Stimulated activated effector memory CD8-positive, alpha-beta T cell treated with anti-CD3 and anti-CD28 coated beads, Interleukin-12 subunit alpha, Interleukin-12 subunit beta, amount 100 ng/mL, for 72 hours (primary cell): Measurements from ENCODE around the gene NPY4R.
A peak's percentile ranks its signal among the peaks of the same experiment; 100 is the strongest.
"Not testable (repeated sequence)": the region's sequence is repeated elsewhere in the genome, so short reads cannot be mapped to it uniquely, and the experiment has no call there.

Experiments used
- ATAC-seq: fragments of 150-1000 bp; cut with Tn5 transposase; 2 replicates; pipeline ENCODE4 v1.10.0; 2021
- DNase-seq, 2 donors: peaks; one replicate each; pipeline ENCODE4 v3.0.0; 2021 to 2022; ENCODE audit warnings: low spot score in 2 of 2
- H3K27ac Mint-ChIP-seq: one replicate; pipeline ENCODE4 v1.8.0; 2022; ENCODE audit warnings: mild to moderate bottlenecking, mixed read lengths
- H3K36me3 Mint-ChIP-seq: one replicate; pipeline ENCODE4 v1.8.0; 2022; ENCODE audit warnings: mild to moderate bottlenecking, mixed read lengths
- H3K4me1 Mint-ChIP-seq: one replicate; pipeline ENCODE4 v1.8.0; 2022; ENCODE audit warnings: mixed read lengths
- H3K4me3 Mint-ChIP-seq: one replicate; pipeline ENCODE4 v1.8.0; 2022; ENCODE audit warnings: mild to moderate bottlenecking, mixed read lengths
- H3K9me3 Mint-ChIP-seq: one replicate; pipeline ENCODE4 v1.8.0; 2022; ENCODE audit warnings: mixed read lengths

NPY4R gene

DNA sequence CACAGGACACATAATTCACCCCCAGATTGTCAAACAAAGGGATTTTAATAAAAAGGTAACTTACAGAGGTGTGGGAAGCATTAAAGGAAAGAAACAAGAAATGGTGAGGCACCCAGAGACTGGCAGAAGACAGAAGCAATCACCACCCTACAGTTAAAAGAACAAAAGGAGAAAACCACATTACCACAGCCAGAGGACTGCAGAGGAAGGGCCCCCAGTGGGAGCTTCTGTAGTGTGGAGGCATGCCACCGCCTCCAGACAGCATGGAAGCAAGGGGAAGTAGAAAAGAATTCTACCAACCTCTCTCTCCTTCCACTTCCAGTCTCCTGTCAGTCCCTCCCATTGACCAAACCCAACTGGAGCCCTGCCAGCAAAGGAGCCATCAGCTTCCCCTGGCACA is 4.4 kb upstream of the NPY4R start:
- not testable (repeated sequence) for ATAC-seq

DNA sequence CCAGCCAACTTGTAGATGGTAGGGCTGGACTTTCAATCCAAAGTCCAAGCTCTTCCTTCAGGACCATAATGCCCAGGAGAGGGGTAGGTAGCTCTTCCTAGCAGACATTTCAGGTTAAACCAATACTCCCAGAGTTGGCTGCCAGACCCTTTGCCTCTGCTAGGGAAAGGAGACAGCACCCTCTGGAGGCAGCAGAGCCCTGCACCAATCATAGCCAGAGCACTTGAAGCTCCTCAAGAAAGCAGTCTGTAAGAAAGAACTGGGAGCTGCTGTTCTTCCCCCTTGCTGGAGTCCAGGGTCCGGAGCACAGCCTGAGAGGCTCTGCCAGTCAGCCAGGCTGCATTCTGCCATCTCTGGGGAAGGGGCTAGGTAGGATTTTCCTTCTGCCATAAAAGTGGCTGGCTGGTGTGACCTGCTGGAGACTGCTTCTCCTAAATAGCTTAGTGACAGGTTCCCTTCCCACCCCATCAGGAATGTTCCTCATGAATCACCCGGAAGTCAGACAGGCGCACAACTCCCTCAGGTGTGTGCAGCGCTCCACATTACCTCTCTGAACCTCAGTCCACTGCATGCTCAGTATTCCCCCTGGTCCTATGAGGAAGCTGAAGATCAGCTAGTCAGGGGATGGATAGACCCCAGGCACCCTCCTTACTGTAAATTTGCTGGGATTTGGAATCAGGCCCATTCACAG is 2.5 kb upstream of the NPY4R start:
- not testable (repeated sequence) for H3K4me3 Mint-ChIP-seq, DNase-seq, H3K27ac Mint-ChIP-seq, H3K9me3 Mint-ChIP-seq, H3K4me1 Mint-ChIP-seq, H3K36me3 Mint-ChIP-seq, ATAC-seq

More for the DNA sequence above, 4.4 kb upstream of the NPY4R start:
- H3K36me3 Mint-ChIP-seq, H3K9me3 Mint-ChIP-seq, DNase-seq, H3K4me3 Mint-ChIP-seq, H3K4me1 Mint-ChIP-seq, H3K27ac Mint-ChIP-seq: not testable (repeated sequence)

DNA sequence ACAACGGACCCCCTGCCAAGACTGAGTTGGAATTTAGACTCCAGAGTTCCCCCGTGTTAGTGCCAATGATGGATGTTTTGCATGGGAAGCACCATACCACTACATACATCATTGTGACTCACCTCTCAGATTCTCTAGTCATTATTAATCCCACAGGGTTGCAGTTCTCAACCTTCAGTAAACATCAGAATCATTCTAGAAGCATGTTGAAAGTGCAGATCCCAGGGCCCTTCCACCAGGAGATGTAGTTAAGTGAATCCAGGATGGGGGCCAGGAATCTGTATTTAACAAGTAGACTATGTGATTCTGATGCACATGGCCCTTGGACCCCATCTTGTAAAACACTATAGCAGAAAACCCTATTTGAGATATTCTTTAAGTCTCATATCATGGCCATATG is 2.1 kb downstream of the NPY4R start:
- H3K9me3 Mint-ChIP-seq, H3K4me1 Mint-ChIP-seq, H3K4me3 Mint-ChIP-seq, H3K36me3 Mint-ChIP-seq, DNase-seq, ATAC-seq, H3K27ac Mint-ChIP-seq: not testable (repeated sequence)

DNA sequence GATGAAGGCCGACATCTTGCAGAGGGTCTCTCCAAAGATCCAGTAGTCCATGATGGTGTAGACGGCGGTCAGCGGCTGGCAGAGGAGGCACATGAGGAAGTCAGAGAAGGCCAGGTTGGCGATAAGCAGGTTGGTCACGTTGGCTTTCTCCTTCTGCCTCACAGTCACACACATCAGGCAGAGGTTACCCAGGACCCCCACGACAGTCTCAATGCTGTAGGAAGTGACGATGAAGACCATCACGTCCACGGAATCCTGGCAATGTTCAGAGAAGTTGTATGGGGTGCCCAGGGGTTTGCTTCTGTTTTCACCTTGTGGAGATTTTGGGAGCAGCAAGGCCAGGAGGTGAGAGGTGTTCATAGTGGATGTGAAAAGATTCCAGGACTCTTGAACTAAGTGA is 3.5 kb downstream of the NPY4R start:
- not testable (repeated sequence) for H3K27ac Mint-ChIP-seq, DNase-seq, H3K4me1 Mint-ChIP-seq, ATAC-seq, H3K4me3 Mint-ChIP-seq, H3K36me3 Mint-ChIP-seq, H3K9me3 Mint-ChIP-seq

DNA sequence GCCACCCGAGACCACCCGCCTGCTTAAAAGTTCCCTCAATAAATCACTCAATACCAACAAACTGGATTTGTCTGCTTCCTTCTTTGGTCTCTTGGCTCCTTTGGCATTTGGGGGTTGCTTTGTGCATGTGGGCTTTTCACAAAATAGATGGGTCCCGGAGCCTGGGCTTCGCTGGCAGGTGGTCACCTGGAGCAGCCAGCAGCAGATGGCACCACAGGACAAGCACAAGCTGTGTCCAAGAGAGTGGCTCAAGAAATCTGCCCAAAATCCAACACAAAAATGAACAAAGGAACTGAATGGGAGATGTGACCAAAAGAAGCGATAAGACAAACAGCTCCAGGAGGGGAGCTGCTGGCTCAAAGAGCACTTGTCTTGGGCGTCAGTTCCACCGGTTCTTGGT is 6.2 kb downstream of the NPY4R start:
- H3K4me1 Mint-ChIP-seq, DNase-seq, H3K27ac Mint-ChIP-seq, H3K4me3 Mint-ChIP-seq, ATAC-seq, H3K36me3 Mint-ChIP-seq, H3K9me3 Mint-ChIP-seq: not testable (repeated sequence)

DNA sequence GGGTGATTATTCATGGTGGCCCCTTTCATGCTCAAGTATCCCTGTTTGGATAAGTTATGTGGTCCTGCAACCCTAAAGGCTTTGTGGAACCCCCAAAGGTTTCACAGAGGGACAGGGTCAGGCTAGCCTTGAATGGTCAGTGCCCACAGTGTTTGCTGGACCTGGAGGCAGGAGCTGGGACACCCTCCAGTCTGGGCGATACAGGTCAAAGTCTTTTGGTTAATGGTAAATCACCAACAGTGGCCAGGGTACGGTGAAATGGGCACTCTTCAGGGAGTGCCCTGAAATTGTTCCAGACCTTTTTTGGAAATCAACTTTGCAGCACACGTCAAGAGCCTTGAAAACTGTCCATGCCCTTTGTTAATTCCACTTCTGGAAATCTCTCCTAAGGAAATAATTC is 8.7 kb downstream of the NPY4R start:
- not testable (repeated sequence) for H3K36me3 Mint-ChIP-seq, H3K27ac Mint-ChIP-seq, H3K4me1 Mint-ChIP-seq, H3K4me3 Mint-ChIP-seq, ATAC-seq, H3K9me3 Mint-ChIP-seq, DNase-seq

DNA sequence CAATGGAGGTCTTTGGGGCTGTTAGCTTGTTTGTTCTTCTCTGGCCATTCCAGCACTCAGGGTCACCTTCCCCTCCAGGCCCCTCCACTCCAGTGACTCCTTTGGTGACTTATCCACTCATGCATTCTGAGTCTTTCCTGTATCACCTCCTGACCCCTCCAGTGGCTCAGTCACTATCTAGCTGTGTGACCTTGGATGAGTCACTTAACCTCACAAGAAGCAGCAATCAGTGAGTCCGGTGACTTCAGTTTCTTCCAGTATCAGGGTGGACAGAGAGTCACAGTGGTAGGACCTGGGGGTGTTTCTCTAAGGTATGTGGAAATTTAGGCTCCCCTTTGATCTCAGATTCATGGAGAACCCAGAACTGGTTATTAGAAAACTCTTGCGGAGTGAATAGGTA is 9.8 kb downstream of the NPY4R start:
- H3K4me3 Mint-ChIP-seq, H3K9me3 Mint-ChIP-seq, H3K36me3 Mint-ChIP-seq, H3K4me1 Mint-ChIP-seq, DNase-seq, H3K27ac Mint-ChIP-seq, ATAC-seq: not testable (repeated sequence)

DNA sequence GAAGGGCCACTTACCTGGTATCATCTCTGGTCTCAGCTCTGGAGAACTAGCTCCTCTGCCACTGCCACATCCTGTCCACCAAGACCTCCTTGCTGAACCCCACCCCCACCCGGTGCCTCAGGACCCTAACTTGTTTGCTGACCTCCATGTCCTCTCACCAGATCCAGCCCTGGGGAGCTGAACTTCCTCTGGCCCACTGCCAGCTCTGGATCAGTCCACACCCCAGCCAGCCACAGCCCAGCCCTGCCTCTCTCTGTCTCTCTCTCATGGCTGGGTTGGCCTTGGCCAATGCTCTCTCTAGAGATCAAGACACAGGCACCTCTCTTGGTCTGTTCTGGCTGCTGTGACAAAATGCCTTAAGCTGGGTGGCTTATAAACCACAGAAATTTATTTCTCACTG is 14.4 kb downstream of the NPY4R start:
- H3K4me1 Mint-ChIP-seq, H3K36me3 Mint-ChIP-seq, H3K27ac Mint-ChIP-seq, H3K4me3 Mint-ChIP-seq, H3K9me3 Mint-ChIP-seq, DNase-seq: not testable (repeated sequence)
- peak; percentile 44 for ATAC-seq

DNA sequence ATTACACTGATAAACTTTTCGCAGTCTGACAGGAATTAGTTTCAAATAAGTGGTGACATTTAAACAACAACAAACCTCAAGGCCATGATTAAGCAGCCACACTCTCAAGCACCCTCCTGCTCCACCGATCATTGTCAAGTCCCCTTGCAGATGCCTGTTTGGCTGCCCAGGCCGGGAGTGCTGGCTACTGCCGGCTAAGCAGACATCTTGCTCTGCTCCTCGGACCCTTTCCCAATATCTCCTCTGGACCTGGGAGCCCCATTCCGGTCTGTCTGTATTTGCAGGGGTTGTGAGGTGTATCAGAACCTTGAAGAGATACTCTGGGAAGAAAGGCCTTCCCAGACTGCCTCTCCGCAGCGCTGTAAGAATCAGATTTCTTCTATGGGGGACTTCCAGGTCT is 14.9 kb downstream of the NPY4R start:
- H3K27ac Mint-ChIP-seq, H3K4me3 Mint-ChIP-seq, H3K4me1 Mint-ChIP-seq, DNase-seq, H3K9me3 Mint-ChIP-seq, H3K36me3 Mint-ChIP-seq: not testable (repeated sequence)
- peak; percentile 4 for ATAC-seq

DNA sequence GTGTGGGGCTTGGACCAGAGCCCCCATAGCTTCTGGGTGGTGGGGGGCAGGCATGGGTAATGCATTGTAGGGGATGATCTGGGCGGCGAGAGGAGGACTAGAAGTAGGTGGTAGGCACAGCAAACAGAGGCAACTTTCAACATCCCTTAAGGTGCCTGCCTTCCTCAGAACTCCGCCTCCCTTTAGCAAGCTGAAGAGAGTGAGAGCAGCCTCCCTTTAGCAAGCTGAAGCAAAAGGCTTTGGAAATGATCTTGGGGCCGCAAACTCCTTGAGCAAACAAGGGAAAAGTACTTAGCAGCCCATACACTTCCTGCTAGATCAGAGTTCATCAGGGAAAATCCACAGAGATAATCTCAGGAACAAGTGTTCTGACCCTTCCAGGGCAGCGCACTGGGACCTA is 18.3 kb downstream of the NPY4R start:
- not testable (repeated sequence) for H3K4me1 Mint-ChIP-seq, H3K36me3 Mint-ChIP-seq, H3K9me3 Mint-ChIP-seq, H3K4me3 Mint-ChIP-seq, H3K27ac Mint-ChIP-seq, ATAC-seq, DNase-seq

DNA sequence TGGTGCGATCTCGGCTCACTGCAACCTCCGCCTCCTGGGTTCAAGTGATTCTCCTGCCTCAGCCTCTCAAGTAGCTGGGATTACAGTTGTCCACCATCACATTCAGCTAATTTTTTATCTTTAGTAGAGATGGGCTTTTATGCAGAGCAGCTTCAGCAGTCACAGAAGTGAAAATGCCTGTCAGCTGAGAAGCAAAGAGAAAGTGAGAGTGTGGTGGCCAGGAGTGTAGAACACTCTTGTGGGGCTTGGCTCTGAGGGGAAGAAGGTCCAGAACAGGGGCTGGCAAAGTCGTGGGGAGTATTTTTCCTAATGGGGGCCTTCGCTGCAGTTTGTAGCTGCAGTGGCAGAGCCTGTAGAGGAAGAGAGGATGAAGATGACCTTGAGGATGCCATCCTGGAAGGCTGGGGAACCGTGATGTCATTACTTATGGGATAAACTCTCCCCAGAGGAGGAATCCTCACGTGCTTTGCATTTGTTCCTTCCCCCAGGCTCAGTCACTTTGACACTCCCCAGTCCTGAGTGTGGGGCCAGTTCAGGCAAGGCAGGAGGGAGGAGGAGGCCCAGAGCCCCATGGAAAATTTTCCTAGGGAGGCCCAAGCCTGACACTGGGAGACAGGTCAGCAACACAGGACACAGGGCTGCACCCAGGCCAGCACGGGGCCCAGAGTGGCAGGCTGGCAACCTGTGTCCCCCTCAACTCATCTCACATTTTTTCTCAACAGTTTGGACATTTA is 20.2 kb downstream of the NPY4R start:
- H3K4me1 Mint-ChIP-seq = not testable (repeated sequence)

DNA sequence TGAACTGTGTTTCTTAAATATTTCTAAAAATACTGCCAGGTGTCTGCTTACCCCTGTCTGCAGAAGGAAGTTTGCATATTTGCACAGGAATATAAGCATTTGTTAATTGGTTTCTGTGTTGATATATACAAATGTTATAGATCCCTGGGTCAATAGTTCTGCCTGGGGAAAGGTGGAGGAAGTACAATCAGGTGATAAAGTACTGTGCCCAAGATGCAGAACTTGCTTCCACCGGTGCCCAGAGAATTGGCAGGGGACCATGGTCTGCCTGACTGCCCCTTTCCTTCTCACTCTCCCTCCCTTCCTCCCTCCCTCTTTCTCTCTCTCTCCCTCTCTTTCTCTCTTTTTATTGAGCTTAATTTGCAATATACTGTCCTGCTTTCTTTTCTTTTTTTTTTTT is 22.3 kb downstream of the NPY4R start:
- ATAC-seq, H3K36me3 Mint-ChIP-seq, H3K4me1 Mint-ChIP-seq, H3K9me3 Mint-ChIP-seq, DNase-seq, H3K4me3 Mint-ChIP-seq, H3K27ac Mint-ChIP-seq: not testable (repeated sequence)

More for the DNA sequence above, 20.2 kb downstream of the NPY4R start:
- H3K36me3 Mint-ChIP-seq, H3K27ac Mint-ChIP-seq, H3K4me3 Mint-ChIP-seq, DNase-seq, ATAC-seq, H3K9me3 Mint-ChIP-seq: not testable (repeated sequence)

DNA sequence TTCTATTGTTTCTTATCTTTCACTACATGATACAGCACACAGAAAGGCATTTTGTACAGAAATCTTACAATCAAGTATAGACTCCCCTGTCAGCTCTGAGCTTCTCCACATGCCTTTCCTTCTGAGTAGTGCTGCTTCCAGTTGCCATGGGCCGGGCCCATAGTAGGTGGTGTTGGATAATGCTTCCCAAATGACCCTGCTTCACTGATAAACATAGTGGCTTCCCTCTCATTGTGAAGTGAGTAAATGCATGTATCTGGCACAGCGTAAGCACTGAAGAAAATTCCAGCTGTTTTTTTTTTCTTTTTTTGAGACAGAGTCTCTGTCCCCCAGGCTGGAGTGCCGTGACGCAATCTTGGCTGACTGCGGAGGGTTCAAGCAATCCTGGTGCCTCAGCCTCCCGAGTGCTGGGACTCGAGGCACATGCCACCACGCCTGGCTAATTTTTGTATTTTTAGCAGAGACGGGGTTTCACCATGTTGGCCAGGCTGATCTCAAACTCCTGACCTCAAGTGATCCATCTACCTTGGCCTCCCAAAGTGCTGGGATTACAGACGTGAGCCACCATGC is 23.0 kb downstream of the NPY4R start:
- not testable (repeated sequence) for H3K27ac Mint-ChIP-seq, ATAC-seq, H3K4me1 Mint-ChIP-seq, DNase-seq, H3K36me3 Mint-ChIP-seq, H3K4me3 Mint-ChIP-seq, H3K9me3 Mint-ChIP-seq

DNA sequence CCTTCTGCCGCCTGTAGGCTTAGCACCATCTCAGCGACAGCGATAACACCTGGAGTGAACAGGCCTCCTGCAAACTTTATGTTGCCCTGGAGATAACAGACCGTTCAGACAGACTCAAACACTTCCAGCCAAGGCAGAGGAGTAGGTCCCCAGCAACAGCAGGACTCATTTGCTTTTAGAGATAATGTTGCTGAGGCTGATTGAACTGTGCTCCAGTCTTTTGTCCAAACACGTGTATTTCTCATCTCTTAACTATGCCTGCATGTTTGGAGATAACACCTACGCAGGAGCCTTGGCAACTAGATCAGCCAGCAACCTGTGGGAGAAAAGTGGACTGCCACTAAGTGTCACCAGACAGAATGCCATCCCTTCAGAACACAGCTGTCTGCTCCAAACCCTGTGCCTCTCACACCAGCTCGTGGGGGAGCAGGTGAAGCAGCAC is 23.9 kb downstream of the NPY4R start:
- not testable (repeated sequence) for H3K4me3 Mint-ChIP-seq, H3K27ac Mint-ChIP-seq, H3K4me1 Mint-ChIP-seq, ATAC-seq, H3K9me3 Mint-ChIP-seq, H3K36me3 Mint-ChIP-seq, DNase-seq

DNA sequence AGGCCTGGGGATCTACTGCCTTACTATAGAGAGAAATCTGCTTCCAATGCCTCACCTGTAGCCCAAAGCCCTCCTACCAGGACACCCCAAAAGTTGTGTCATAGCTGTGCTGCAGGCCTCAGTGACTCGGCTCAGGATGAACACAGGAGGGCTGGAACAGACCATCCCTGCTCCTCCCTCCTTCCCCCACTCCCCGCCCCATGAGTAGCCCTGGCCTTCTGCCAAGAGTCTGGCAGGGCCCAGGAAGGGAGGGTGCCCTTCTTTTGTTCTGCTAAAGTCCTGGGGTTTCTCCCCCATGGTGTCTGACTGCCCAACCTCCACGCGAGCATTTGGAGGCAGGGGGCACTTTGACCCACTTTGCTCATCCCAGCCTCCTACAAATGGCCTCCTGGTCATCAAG is 24.8 kb downstream of the NPY4R start:
- ATAC-seq, H3K4me1 Mint-ChIP-seq, H3K4me3 Mint-ChIP-seq, DNase-seq, H3K9me3 Mint-ChIP-seq, H3K27ac Mint-ChIP-seq, H3K36me3 Mint-ChIP-seq: not testable (repeated sequence)

DNA sequence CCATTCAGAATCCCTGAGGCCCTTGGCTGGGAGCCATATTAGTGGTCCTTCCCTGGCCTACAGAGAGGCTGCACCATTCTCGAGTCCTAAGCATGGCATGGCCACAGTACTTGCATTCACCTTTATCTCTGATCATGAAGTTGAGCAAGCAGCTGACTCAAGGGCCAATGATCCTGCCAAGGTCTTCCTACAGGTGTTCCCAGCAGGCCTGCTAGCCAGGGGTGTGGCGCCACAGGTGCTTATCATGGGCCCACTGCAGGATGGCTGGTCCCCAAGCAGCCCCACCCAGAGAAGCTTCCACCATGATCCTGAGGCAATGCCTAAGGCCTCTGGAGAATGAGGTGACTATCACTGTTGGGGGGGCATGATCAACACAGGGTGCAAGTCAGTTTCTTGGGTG is 42.2 kb downstream of the NPY4R start:
- ATAC-seq, H3K4me3 Mint-ChIP-seq, DNase-seq, H3K27ac Mint-ChIP-seq, H3K9me3 Mint-ChIP-seq, H3K36me3 Mint-ChIP-seq, H3K4me1 Mint-ChIP-seq: not testable (repeated sequence)
